GM18858 (cell line): ENCODE data around the gene EVX2.

Experiments
- ATAC-seq: cut with Tn5 transposase; IDR thresholded peaks from one replicate; pipeline ENCODE4 v1.9.1; 2021; ENCODE audit not compliant: unreplicated experiment

EVX2 gene

GRCh38 chr2:176122052-176122682 is 38.4 kb upstream of the EVX2 start:
- ATAC-seq: no peak

GRCh38 chr2:176121190-176122051 is 37.7 kb upstream of the EVX2 start:
- no peak for ATAC-seq

DNA sequence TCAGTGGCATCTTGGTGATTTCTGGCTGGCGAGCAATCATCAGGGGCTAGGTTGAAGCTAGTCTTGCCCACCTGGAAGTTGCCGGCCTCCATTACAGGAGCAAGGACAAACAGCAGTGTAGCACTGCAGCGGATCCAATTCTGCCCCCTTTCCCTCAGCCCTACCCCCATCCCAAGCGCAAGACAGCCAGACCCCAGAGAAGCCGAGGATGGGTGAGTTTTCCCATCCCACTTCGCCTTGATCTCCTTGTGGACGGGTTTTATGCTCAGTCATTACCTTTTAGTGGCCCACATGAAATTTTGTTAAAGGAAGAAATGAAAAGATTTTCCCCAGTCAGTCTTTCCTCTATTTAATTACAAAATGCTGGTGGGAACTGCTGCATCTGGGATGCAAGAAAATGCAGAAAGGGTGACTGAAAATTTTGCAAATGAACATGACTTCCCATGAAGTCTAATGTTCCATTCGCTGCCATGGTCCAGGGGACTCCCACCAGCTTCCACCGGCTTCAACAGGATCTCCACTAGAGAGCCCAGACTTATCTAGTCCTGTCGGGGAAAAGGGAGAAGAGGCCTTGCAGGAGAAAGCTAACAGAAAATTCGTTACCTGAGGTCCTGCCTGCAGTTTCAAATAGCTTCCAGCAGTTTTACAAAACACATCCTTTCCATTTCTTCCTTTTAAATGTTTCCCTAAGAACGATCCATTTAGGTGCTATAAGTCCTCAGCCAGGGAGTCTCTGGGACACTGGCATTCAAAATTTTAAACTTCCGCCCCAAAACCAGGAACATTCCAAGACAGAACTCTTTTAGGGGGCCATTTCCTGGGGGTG is 36.8 kb upstream of the EVX2 start:
- no peak for ATAC-seq

DNA sequence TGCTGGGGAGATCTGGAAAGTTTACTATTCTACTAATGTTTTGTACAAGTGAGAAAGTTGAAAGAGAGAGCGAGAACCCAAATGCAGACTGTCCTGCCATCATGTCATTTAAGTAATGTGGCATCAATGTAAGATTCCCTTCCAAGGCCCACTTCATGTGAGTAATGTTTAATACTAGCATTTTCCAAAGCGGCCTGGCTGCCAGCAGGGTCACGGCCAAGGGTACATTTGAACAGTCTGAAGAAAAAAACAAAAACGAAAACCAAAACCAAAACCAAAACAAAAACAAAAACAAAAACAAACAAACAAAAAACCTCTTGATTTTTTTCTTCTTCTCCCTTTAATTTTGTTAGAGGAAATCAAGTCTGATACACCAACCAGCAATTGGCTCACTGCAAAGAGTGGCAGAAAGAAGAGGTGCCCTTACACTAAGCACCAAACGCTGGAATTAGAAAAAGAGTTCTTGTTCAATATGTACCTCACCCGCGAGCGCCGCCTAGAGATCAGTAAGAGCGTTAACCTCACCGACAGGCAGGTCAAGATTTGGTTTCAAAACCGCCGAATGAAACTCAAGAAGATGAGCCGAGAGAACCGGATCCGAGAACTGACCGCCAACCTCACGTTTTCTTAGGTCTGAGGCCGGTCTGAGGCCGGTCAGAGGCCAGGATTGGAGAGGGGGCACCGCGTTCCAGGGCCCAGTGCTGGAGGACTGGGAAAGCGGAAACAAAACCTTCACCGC is 35.0 kb upstream of the EVX2 start:
- ATAC-seq: no peak

DNA sequence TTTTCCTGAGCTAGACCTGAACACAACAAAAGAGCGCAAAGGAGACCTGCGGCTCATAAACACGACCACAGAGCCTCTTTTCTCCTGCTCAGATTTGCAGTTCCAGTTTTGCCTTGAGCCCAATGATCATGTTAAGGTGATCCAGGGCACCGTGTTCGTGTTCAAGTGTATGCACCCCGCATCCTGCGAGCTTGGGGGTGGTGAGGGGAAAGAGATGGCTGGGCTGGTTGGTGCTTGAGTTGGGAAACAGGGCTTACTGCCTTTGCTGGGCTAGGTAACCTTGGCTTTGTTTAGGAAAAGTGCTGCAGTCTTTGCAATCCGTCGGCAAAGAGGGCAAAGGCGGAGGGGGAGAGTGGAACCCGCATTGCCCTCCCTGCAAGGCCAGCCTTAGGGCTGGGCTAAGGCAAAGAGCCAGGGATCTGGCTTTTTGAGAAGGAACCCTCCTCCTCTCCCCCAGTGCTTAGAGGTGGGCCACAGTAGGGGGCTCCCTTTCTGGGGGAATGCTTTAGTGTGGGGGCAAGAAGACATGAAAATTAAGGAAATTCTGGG is 34.1 kb upstream of the EVX2 start:
- ATAC-seq: no peak

GRCh38 chr2:176117162-176117822 is 33.5 kb upstream of the EVX2 start:
- no peak for ATAC-seq

GRCh38 chr2:176115883-176116813 is 32.4 kb upstream of the EVX2 start, which contains the start of gene HOXD10:
Gene HOXD10 (plus strand): TSS chr2:176116778. CDS start chr2:176116834, 56 bp downstream.
- no peak for ATAC-seq

- ATAC-seq: no peak
These were observed 31.3 kb upstream of the EVX2 start for GRCh38 chr2:176114930-176115625.

GRCh38 chr2:176114120-176114929 is 30.6 kb upstream of the EVX2 start:
- ATAC-seq: no peak

GRCh38 chr2:176112375-176113302 is 28.9 kb upstream of the EVX2 start:
- ATAC-seq: no peak

- ATAC-seq: no peak
These were observed 28.1 kb upstream of the EVX2 start for GRCh38 chr2:176111846-176112374.

DNA sequence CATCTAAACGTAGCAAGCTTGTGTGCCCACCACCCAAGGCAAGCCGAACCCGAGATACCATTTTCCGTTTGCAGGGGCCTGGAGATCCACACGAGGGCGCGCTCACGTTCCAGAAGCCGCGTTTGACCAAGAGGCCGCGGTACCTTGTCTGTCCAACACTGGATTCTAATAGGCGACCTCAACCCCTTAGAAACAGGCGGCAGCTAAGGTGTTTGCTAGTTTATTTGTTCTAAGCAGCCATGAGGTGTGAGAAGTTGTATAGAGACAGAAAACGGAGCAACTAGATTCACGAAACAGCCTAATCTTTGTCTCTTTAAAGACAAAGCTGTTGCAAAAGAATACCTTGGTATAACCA is 27.5 kb upstream of the EVX2 start:
- ATAC-seq: no peak

DNA sequence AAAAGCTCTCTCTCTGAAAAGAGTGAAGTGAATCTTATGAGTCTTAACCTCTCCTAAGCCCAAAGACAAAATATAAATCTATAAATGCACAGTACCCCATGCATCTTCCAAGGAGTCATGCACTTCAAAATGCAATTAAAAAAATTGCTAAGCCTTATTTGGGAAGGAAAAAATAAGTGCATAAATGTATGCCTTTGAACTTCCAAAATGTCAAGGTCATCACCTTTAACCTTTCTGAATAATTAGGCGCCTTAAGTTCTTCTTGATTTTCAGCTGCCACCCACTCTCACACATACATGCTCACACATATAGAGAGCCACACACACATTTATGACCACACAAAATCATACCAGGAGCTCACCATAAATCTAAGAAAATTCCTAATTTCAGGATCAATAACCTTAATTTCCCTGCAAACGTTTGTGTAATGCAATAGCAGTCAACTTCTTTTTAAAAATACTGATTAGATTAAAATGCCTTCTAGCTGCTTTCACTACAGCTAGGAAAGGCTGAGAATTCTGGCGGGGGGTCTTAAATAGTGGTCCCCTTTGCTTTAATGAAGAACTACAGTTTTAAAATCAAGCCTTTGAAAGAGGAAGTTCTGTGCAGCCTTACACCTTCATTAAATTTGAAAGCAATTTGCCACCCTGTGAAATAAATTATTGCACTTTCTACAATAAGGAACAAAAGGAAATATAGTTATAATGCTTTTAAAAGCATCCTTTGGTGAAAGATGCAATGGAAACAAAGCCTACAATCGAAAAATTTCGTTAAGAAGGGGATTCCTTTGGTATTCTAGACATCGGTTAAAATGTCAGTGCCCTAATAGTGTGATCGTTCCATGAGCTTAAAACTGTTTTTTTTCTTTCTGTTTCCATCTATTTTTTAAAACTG is 26.9 kb upstream of the EVX2 start:
- ATAC-seq: no peak

DNA sequence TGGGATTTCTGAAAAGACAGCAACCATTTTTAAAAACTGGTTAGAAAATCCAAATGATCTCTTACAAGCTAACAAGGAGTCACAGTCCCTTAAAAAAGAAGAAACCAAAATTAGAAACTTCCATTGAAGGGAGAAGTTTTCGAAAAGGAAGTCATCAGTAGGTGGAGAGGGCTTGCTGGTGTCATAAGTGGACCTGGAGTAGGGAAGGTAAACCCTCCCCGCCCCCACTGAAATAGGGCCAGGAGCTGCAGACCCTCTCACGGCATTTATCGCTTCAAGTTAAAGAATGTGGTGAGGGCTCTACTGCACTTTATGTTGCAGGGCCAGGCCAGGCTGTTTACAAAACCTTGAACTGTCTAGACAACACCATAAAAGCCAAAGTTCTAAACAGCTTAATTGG is 26.2 kb upstream of the EVX2 start:
- no peak for ATAC-seq

DNA sequence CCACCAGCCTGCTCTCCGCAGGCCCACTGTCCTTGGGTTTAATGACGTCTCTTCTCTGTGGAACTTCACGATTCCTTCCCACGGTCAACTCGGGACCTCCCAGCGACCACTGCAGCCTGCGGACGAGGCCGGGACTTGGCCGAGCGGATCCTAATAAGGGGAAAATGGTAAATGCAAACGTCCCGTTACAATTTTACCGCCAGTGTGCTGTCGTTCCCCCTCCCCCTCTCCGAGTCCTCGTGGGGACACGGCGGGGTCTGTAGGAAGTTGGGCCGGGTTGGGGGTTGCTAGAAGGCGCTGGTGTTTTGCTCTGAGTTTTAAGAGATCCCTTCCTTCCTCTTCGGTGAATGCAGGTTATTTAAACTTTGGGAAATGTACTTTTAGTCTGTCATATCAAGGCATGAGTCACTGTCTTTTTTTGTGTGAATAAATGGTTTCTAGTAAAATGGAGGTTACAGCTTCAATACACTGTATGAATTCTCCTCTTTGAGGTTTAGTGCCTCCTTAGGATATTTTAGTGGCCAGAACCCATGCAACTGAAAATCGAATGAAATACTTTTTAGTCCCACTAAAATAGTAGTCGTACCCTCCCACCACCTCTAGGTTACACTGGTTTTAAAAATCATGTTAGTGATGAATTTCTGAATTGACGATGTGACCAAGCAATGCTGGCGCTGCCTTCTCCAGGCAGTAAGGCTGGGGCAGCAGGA is 25.6 kb upstream of the EVX2 start:
- ATAC-seq: no peak
